Ecto neural progenitor cell (in vitro differentiated cells): Measurements from ENCODE around the gene EEIG1.

Experiments
- DNase-seq: peaks from one replicate; pipeline ENCODE4 v3.0.0-alpha.2; 2018; ENCODE audit warnings: low spot score

Gene EEIG1

DNA sequence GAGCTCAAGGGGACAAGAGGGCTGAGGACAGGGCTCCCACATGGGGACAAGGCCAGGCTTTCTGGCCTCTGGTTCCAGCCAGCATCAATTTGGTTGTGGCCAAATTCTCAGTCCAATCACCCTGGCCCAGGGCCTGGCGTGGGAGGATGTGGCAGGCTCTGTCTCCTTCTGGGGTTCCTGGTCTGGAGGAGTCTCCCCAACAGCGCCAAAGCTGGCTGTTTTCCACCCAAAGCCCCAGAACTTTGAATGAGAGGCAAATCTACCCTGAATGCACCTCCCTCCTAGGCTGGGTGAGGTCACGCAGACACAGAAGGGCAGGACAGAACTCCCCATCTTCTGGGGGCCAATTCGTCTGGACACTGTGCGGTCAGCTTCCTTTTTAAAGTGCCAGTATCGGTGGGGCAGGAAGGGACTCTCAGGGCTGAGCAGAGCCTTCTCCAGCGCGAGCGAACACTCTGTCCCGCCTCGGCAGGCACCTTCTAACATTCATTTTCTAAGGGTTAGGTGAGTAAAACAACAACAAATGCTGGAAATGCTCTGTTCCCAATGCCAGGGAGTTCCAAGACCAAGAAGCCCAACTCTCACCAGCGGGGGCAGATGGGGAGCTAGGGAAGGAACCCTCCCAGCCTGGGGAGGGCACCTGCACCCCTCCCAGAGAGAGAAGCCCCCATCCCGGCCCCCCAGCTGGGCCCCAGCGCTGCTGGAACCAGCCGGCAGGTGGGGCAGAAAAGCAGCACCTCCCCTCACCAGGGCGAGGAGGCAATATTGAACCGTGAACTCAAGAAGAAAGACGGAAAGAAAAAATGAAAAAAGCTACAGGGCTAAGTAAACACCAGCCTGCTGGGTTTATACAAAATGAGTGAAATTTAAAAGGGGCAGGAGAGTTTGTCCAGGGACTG lies 39.5 kb downstream of the EEIG1 start:
- DNase-seq = no peak

GRCh38 chr9:127940593-127940992 lies 40.2 kb downstream of the EEIG1 start:
- DNase-seq = no peak

- DNase-seq = no peak
These were observed 42.5 kb downstream of the EEIG1 start for GRCh38 chr9:127938298-127938690.

DNA sequence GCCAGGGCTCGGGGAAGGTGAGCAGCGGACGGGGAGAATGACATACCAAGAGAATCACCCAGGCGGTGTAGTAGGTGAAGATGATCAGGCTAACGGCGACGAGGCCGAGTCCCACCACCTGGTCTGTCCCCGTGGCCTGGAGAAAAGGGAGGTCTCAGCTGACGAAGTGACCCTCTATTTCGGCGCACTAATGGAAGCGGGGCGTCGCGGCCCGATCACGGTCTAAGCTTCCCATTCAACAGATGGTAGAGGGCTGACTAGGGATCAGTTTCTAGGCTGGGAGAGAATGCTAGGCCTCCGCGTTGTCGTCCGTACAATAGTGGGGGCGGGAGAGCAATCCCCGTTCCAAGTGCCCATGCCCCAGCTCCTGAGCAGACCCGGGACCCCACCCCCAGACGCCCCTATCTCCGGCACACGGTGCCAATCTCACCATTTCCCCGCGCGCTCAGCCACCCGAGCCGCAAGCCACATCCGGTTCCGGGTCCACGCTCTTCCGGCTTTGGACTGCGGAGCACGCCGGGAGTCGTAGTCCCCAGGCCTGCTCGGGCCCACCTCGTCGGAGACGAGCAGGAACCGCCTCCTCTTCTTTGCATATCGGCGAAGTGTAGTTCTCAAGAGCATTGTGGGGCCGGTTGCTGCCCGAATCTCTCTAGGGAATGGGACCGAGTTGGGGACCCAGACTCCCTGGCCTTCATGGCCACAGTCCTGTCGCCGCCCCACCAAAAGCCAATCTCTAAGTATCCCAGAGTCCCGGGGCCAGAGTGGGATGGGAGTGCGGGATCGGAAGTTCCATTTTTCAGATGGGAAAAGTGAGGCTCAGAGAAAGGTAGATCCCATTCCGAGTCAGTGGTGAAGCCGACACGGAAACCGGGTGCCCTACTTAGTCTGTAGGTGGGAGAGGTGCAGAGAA lies 43.1 kb downstream of the EEIG1 start, which contains the start of gene DPM2:
Gene DPM2 (minus strand): TSS at position 467 of the 910 bp plus-strand sequence. CDS start 34 bp downstream, at position 433.
- DNase-seq = peak; percentile 84

- DNase-seq = no peak
These were observed 43.8 kb downstream of the EEIG1 start for GRCh38 chr9:127937056-127937387.

DNA sequence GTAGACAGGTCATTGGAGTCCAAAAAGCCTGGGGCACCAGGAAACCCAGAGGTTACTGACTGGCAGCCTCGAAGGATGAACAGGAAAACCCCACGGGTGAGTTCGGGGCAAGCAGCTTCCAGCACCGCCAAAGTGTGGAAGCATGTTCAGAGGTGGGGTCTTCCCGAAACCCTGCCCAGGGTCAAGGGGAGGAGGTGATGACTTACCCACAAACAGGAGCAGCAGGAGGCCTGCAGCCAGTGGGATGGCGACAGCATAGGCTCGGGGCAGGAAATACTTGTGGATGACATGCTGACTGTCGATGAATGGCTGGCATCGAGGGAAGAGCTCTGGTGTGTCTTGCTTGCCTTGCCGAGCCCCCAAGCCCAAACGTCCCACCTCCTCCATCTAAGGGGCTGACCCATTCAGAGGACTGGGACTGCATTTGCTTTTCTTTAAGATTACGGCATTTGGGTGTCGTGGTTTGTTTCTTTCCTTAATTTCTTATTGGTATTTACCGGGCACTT lies 44.4 kb downstream of the EEIG1 start:
- no peak for DNase-seq

DNA sequence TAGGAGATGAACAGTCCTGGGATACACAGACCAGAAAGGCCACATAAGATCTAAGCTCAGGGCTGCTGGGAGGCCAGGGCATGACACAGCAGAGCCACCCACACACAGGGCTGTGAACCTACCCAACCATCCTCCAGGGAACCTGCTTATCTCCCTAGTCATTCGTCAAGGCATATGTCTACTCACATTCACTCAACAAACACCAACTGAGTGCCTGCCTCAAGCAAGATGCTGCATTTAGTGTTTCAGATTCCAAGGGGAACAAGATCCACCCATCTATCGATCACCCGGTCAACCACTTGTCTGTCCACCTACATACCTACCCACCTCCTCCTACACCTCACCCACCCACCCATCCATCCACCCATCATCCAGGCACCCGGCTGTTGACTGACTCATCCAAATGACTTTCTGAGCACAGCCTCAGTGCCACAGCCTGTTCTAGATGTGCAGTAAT lies 45.0 kb downstream of the EEIG1 start:
- no peak for DNase-seq

GRCh38 chr9:127934986-127935385 lies 45.8 kb downstream of the EEIG1 start:
- no peak for DNase-seq

DNA sequence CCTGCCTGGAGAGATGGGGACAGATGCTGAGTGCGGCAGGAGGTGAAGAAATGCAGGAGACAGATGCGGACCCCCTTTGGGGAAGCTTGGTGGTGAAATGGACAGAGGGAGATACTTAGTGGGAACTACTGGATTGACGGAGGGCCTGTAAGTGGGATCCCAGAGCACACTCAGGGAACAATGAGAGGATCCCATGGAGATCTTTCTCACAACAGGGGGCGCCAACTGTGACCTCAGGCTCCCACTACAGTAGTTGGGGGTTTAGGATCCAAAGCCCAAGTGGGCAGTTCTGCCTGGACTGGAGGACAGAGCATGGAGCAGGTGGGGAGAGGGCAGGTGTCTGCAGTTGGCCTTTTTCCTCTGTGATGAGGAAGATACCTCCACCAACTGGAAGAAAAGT lies 46.5 kb downstream of the EEIG1 start:
- DNase-seq = no peak

GRCh38 chr9:127931092-127931881 lies 49.5 kb downstream of the EEIG1 start:
- DNase-seq = no peak
